ENCODE measurements around the gene DENND1B.

GRCh38 chr1:197462539-197462938 is 312.7 kb downstream of the DENND1B start:
- TF ChIP-seq CTCF (IDR thresholded peaks at IDR 0.05) (no peak), ZSCAN20 (CRISPR knock-in tag; IDR thresholded peaks at IDR 0.05) (no peak), POLR2A (IDR thresholded peaks at IDR 0.05; ENCODE audit: low read length) (no peak), GATA3 (IDR thresholded peaks at IDR 0.05; ENCODE audit: borderline replicate concordance) (no peak), CBX2 (IDR thresholded peaks at IDR 0.05; ENCODE audit: borderline replicate concordance, low read depth) (no peak), CEBPB (IDR thresholded peaks at IDR 0.05) (no peak), MYC (IDR thresholded peaks at IDR 0.05; ENCODE audit: borderline replicate concordance, low read length) (no peak), SMC3 (IDR thresholded peaks at IDR 0.05) (no peak), HOXB5 (CRISPR knock-in tag; IDR thresholded peaks at IDR 0.05) (no peak), SREBF2 (IDR thresholded peaks at IDR 0.05) (no peak), BCL3 (IDR thresholded peaks at IDR 0.05) (no peak), MAX (IDR thresholded peaks at IDR 0.05) (no peak), PBX3 (IDR thresholded peaks at IDR 0.05) (no peak), HDAC2 (IDR thresholded peaks at IDR 0.05) (no peak)

Data from A549 (cell line).